G401.6 (cell line): ENCODE measurements around the gene NPM3.
"Not testable (repeated sequence)": the region's sequence is repeated elsewhere in the genome, so short reads cannot be mapped to it uniquely, and the experiment has no call there.

Source experiments
- FAIRE-seq: peaks from 2 replicates; lab custom pipeline; 2012; peaks lifted over from hg19 to GRCh38; lab: Jason Lieb, UNC

Gene NPM3

DNA sequence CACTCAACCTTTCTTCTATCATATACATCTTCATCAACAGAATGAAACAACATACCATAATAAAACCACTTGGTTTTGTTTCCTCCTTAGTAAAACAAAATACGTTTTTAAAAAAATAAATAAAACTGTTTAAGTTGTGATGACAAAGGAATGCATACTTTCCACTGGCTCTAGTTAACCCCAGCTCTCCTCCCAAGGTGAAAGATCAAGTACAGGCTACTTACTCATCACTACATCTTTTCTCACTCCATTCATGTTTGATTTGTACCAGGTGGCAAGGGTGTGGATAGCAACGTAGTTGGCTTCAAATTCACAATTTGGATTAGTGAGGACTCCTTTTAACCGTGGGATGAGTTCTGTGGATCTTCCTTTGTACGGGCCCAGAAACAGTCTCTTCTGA lies 20.3 kb upstream of the NPM3 start:
- peak; percentile 36 for FAIRE-seq

DNA sequence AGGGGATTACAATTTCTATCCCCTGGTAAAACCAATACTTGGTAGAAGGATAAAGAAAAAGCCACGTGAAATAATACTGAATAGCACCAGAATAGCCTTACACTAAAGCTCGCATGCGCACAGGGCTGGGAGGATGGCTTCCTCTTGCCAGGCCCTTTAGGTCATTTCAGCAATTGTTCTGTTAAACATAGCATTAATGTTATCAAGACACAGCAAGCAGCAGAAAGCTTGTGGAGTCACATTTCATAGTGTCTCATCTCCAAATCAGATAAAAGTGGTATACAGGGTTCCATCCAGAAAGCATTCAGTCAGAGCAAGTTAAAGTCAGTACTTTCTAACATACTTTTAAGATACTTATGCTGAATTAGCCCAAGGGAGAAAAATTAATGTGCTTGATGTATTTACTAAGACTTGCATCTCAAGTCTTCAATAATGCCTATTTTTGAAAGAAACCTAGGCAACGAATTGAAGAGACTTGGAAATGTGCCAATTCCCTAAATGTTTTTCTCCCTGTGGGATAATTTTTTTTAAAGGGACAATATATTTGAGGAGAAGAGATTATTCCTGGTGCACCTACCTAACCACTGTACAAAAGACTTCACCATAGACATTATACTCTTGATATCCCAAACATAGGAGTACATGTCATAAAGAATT lies 14.3 kb upstream of the NPM3 start:
- no peak for FAIRE-seq

- no peak for FAIRE-seq
Observed at GRCh38 chr10:101793526-101793925, 10.3 kb upstream of the NPM3 start.

- no peak for FAIRE-seq
Observed at GRCh38 chr10:101789686-101790085, 6.4 kb upstream of the NPM3 start.

- FAIRE-seq = not testable (repeated sequence)
Observed at GRCh38 chr10:101789231-101789630, 6.0 kb upstream of the NPM3 start.

DNA sequence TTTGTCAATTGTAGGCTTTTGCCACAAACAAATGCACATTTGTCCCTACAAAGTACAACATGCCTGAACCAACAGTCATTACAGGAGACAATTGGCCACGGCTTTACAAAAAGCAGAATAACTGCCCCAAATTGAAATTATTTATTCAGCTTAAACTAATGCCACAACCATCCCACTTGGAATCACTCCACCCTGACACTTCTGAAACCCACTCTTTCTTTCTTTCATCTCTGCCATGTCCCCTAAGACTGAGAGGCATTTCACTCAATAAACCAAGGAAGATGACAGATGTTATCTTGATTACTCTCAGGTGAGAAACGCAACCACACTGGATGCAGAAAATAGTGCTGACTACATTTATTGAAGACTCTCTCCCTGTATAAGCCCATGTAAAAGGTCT lies 2.6 kb upstream of the NPM3 start:
- FAIRE-seq = no peak

- no peak for FAIRE-seq
Observed at GRCh38 chr10:101784558-101784957, 1.3 kb upstream of the NPM3 start.

DNA sequence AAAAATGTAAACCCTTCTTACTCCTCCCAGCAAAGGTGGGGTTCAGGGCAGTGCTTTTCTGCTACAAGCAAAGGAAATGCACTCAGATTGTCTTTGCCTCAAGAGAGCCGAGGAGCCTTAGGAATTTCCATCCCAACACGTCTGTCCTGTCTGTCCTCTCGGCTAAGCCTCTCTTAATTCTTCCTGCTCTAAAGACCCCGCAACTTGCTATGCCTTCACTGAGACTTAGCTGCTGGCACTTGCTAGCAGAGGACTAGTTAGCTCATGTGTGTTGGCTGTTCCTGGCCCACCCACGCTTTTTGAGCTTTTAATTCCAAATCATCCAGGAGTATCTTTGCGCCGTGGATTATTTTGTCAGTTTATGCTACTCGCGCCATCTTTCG lies 481 bp upstream of the NPM3 start:
- FAIRE-seq = no peak

GRCh38 chr10:101781984-101782810 lies 1.0 kb downstream of the NPM3 start:
- FAIRE-seq = no peak

- no peak for FAIRE-seq
Observed at GRCh38 chr10:101781655-101781983, 1.6 kb downstream of the NPM3 start.

DNA sequence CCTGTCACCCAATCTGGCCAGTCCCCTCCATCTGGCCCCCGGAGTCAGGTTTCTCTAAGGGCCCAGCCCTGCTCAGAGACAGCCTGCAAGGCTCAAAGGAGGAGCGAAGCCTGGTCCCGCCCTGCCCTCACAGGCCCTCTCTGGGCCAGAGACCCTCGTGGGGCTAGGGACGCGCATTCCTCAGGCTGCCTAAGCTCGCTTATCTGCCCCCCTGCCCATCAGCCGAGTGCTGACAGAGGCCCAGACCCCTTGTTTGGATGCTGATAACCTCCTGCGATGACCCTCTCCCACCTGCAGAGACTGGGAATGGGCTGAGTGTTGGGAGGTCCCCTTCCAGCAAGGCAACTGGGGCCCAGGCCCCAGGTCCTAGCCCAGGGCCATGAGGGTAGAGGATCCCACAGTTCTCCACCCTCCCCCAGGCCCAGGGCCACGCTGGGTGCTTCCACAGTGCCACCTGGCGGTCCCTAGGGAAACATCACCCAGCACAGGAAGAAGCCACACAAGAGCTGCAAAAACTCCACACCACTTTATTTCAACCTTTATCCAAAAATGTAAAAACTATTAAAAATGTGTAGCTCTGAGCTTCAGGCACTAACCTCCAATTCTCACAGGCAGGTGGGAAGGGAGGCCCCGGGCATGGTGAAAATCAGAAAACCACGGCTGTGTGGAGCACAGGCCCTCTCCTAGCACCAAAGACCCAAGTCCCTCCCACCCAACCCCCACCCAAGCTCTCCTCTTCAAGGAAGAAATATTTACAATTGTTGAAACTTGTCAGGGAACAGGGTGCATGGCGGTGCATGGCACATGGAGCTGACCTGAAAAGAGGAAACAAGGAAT lies 2.2 kb downstream of the NPM3 start:
- FAIRE-seq = peak; percentile 79

DNA sequence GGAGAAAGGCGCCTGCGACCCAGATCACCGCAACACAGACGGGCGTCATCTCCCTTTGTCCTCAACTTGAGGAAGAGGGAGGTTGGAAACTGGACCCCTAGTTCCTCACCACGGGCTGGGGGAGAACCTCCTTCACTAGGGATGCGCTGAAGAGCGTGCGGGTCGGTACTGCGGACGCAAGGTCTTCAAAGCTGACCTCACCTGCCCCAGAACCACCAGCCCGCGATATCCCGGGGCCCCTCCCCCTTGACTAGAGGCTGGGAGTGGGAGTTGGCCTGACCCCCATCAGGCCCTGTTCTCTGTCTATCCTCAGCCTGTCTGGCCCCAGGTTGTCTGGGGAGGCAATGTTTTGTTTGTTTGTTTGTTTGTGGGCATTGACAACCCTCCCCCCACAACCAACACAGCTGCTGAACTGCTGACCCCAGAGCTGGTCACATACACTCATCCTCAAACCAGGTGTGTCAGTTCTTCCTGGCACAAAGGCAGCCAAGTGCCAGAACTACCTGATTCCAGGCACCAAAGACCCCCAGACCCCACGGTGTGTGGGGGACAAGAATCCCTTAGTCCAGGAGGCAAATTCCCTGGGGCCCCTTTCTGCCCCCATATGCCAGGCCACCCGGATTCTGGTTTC lies 2.9 kb downstream of the NPM3 start:
- no peak for FAIRE-seq

DNA sequence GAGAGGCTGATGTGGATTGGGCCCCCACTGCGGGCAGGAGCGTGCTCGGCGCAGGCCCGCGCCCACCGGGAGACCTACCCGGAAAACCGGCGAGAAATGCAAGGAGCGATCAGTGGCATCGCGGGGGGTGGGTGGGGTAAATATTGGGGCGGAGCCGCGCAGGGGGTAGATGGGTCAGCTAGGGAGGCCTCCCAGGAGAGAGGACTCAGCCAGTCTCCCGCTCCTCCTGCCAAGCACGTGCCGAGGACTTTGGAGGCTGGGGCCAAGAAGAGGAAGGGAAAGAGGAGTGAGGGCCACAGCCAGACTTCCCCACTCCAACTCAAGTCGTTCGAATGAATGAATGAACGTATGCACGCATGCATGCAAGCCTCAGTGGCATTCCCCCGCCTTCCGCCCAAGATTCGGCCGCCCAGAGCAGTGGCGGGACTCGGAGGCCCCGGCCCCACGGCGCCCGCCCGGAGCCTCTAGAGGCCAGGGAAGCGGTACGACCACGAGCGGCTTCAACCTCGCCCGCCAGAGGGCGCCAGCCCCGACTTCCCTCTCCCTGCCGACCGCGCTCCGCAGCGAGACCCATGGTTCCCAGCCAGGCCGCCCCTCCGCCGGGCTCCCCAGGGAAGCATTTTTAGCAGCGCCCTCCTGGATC lies 3.6 kb downstream of the NPM3 start:
- no peak for FAIRE-seq

- no peak for FAIRE-seq
Observed at GRCh38 chr10:101778781-101779543, 4.3 kb downstream of the NPM3 start.

DNA sequence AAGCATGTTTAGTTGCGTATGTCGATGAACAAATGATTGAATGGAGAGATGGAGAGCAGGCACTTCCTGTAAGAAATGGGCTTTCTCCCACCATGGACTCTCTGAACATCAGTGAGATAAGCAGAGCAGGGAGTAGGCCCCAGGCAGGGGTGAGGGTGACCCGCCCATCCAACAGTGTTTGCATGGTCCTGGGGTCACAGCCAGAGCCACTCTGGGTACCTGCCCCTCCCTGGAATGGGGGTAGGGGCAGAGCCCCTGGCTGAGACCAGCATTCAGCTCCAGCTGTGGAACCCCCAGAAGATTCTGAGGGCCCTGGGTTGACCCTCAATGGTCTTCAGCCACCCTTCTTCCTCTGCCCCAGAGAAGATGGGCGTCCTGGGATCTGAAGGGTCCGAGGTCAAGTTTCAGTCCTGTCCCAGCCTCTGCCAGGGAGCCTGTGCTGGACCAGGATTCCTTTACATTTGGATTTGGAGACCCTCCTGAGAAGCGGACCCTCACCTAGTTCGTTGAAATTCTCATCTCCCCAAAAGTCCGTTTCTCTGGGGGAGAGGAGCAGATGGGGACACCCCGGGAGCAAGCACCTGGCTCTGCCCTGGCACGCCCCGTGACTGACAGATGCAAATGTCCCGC lies 5.0 kb downstream of the NPM3 start:
- no peak for FAIRE-seq

GRCh38 chr10:101777619-101778145 lies 5.6 kb downstream of the NPM3 start:
- no peak for FAIRE-seq

- FAIRE-seq = no peak
Observed at GRCh38 chr10:101776161-101776817, 7.0 kb downstream of the NPM3 start.

GRCh38 chr10:101775273-101776160 lies 7.7 kb downstream of the NPM3 start, which contains the start of gene FGF8:
FGF8 (minus strand) TSS chr10:101776114; CDS start chr10:101775900, 214 bp downstream.
- no peak for FAIRE-seq
